DMS53 treated with DMSO at 0.1 percent for 48 hours (cell line): ENCODE data around the gene KBTBD8.

Source experiments
- DNase-seq: peaks from one replicate; lab custom pipeline; 2025; ENCODE audit not compliant: unreplicated experiment; lab: John Stamatoyannopoulos, UW

Gene KBTBD8, protein sequence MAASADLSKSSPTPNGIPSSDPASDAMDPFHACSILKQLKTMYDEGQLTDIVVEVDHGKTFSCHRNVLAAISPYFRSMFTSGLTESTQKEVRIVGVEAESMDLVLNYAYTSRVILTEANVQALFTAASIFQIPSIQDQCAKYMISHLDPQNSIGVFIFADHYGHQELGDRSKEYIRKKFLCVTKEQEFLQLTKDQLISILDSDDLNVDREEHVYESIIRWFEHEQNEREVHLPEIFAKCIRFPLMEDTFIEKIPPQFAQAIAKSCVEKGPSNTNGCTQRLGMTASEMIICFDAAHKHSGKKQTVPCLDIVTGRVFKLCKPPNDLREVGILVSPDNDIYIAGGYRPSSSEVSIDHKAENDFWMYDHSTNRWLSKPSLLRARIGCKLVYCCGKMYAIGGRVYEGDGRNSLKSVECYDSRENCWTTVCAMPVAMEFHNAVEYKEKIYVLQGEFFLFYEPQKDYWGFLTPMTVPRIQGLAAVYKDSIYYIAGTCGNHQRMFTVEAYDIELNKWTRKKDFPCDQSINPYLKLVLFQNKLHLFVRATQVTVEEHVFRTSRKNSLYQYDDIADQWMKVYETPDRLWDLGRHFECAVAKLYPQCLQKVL

DNA sequence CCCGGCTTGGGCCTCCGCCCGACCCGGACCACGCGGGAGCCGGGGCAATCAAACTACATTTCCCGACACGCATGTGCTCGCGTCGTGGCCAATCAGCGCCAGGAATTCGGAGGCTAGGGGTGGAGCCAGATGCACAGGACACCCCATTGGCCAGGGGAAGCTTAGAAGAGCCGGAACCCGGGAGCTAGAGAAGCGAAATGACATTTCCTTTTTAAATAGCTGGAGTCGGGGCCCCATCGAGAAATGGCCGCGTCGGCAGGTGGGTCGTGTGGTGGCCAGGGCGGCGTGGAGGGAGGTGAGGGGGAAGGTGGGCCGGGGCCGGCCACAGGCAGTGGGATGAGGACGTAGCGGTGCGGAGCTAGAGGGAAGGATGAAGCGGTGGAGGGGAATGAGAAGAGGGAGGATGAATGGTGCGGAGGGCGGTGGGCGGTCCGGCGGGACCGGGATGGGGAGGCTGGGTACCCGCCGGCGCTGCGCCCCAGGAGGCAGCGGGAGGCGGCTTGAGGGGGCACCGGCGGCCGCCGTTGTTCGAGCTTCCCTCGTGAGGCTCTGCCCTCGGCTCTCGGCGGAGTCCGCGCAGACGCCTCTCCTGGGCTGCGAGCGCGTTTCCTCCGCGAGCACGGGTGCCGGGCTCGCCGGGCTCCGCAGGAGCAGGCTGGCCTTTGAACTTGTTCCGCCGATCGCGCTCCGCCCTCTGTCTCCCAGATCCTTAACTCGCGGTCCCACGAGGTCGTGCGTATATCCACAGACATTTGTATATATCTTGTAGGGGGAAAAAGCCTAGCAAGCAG lies at the start of gene KBTBD8:
KBTBD8 (plus strand) TSS at position 195 of the 791 bp plus-strand sequence; CDS start at position 244, 49 bp downstream.
- peak; percentile 71 for DNase-seq

DNA sequence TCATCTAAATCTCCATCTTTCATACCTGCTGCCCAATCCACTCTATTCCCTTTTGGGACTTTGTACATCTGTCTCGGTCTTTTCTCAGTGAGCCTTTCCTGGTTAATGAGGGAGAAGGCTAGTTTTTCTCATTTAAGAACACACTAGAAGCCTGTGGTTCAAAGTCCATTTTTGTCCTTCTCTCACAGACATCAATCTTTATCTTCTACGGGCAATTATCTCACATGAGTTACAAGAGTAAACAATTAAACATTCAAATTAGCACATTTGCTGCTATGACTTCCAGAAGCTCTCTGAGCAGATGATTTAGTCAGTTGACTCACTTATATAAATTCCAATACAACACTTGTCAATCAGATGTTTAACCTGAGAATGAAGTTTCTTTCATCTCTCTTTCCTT lies 49.3 kb upstream of the KBTBD8 start:
- DNase-seq: no peak

DNA sequence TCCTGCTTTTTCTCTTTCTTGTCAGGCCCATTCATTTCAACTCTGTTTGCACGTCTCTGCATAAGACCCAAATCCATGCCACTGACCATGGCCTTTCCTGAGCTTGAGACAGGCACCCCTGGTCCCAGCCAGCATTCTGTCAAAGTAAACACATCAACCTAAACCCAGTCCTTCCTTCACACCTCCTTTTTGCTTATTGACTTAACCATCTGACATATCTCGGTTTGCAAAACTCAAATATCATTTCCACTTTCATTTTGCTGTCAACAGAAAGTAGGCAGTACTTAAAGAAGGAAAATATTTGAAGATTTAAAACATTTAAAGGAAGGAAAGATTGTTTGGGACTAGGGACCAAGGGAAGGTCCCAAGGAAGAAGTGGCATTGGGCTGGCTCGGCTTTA lies 48.2 kb upstream of the KBTBD8 start:
- no peak for DNase-seq

DNA sequence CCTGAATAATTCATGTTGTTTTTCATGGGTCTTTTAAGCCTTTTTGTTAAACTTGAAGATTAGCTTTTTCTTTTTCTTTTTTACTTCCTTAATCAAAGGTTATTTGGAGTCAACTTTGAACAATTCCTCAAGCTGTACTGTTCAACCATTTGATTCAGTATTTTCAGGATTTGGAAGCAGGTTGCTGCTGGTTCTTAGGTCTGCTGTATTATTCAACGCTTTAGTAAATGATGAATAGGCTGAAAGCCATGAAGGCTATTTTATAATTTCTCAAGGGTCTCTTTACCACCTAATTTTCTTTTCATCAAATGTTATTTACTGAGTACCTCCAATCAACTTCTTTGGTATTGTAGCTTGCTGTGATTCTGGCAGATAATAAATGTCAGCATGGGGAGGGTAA lies 45.8 kb upstream of the KBTBD8 start:
- no peak for DNase-seq

DNA sequence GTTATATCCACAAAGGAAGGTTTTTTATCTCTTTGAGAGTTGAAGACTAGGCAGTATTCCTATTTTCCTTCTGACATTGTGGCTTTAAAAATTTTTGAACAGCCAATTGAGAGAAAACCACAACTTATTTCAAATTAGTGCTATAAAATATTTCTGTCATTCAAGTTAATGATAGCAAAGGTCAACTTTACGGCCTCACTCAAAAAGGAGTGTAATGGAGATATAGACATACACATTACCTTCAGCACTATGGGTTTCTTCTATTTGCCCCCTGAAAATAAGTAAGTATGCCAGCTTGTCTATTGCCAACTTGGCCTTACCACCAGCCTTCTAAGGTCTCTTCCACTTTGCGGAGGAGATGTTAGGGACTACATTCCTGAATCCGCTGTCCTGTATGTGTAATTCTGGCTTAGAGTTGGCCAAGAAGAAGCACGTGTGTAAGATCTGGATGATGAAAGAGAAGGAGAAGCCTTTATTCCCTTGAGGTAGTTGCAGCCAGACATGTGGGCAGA lies 44.1 kb upstream of the KBTBD8 start:
- DNase-seq: no peak

DNA sequence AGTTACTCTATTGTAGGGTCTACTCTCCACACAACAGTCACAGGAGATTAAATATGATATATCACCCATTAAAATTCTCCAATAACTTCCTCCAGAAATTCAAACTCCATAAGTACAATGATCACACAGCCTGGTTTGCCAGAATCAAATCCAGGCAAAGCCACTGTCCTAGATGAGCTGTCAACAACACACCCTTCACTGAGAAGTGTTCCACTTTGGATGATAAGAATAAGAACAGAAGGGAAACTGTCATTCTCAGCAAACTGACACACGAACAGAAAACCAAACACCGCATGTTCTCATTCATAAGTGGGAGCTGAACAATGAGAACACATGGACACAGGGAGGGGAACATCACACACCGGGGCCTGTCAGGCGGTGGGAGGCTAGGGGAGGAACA lies 41.4 kb upstream of the KBTBD8 start:
- DNase-seq: no peak

DNA sequence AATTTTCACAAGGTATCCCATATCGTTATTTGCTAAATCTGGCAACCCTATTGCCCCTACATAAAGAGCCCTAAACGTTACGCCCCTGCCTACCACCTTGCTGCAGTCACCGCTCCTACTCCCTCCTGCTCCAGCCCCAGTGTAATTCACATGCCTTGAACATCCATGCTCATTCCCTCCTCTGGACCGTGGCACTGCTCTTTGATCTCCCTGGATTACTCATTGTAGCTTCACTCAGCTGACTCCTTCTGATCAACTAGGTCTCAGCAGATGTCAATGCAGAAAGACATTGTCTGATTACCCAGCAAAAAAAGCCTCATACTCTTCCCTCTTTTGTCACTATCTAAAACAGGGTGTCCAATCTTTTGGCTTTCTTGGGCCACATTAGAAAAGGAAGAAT lies 40.7 kb upstream of the KBTBD8 start:
- no peak for DNase-seq

DNA sequence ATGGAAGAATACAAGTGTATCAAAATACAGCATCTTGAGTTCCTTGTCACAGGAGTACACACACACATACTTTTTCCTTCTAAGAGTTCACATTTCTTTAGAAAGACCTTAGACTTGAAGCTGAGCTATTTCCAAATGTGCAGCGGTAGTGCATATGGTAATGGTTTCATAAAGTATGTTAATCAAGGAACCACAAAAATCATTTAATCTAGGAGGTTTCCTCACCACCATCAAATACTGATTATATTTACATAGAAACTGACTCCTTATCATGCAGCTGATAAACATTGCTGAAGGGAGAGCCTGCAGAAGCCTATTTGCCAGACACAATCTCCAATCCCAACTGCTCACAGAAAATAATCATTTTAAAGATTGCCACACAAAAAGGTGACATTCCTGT lies 40.0 kb upstream of the KBTBD8 start:
- no peak for DNase-seq

DNA sequence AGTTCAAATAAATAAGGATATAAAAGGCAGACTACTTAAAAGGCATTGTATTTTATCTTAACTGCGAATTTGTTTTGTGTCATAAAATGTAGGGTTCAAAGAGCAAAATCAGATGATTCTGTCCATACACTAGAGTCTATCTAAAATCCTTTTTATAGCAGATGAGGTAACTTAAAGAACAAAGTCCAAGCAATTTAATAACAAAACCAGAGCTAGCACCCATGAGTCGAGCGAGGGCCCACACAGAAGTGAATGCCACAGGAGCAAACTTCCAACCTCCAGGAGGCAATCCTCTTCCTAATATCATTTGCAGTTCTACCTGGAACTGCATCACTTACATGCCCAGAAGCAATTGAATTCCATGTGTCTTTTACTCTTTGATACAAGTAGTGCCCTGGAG lies 35.4 kb upstream of the KBTBD8 start:
- no peak for DNase-seq

DNA sequence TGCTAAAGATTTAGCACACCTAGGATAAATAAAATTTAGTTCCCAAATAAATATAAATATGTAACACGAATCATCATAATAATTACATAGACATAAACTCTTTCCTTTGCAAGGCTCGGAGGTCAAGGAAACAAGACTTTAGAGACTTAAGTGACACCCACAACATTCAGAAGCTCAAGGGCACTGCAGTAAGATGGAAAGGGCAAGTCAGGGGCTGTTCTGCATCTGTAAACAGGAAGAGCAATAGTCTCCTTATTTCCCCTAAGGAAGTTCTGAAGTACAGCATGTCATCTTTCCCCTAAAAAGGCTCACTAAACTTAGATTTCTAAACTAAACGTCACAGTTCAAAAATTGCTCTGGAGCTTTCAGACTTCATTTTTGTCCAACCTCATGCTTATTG lies 26.9 kb upstream of the KBTBD8 start:
- no peak for DNase-seq

DNA sequence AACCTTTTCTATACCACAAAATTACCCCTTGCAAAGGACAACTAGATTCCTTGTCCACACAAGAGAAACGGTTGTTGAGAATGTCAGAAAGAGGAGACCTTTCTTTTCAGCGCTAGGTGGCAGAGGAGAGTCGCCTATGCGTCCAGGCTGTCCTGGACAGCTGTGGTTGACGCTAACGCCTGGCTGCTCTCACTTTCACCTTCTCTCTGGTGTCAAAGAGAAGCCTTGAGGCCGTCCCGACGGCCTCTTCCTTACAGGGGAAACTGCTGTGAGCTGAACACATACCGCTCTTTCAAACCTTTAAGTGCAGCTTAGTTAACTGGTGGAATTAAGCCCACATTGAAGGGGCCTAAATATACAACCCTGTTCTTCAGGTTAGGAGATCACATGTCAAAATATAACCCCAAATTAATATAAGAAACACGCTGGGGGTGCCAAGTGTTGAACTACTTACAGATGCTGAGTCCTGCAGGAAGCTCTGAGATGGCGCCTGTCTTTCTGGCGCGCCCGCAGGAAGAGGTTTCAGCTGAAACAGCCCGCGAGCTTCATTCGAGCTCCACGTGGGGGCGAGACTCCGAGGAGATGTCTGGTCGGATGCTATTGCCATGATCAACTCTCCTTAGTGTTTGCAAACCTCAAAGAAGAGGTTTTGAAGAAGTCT lies 26.1 kb upstream of the KBTBD8 start:
- peak; percentile 45 for DNase-seq

DNA sequence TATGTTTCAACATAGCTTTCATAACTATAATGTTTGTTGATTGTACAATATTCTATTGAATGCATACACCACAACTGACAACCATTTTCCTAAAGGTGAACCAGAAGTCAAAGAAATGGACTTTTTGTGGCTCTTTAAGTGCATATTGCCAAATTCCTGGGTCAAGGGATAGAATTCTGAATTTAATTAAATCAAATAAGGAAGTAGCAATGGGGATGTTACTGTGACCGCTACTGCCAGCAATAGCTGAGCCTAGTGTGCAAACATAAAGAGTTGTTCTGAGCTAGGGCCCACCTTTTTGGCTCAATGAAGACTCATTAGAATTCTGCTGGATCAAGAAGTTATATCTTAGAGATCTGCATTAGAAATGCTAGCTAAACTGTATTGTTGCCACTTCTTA lies 17.3 kb upstream of the KBTBD8 start:
- no peak for DNase-seq

DNA sequence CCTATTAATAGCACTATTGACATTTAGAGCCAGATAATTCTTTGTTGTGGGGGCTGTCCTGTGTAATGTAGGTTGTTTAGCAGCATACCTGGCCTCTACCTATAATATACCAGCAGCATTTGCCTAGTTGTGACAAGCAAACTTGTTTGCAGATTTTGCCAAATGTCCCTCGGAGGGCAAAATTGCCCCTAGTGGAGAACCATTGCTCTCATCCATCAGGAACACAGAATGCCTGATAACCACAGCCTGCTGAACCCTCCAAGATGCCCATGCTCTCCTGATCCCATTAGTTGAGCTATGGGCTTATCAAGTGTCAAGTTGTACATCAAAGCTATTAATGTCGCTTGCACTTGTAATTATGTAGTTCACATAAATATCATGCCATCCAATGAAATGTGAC lies 15.0 kb upstream of the KBTBD8 start:
- DNase-seq: no peak

DNA sequence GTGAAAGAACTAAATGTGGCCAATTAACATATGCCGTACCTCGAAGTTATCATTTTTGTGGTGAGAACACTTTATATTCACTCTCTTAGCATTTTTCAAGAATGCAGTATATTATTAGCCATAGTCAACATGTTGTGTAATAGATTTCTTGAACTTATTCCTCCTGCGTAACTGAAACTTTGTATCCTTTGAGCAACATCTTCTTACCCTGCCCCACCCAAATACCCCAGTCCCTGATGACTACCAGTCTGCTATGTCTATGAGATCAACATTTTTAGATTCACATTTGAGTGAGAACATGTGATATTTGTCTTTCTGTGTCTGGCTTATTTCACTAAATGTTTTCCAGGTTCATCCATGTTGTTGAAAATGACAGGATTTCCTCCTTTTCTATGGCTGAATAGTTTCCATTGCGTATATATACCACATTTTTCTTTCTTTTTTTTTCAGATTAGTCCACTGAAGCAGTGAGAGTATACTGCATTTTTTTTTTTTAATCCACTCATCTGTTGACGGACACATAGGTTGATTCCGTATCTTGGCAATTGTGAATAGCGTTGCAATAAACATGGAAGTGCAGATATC lies 12.7 kb upstream of the KBTBD8 start:
- DNase-seq: no peak

DNA sequence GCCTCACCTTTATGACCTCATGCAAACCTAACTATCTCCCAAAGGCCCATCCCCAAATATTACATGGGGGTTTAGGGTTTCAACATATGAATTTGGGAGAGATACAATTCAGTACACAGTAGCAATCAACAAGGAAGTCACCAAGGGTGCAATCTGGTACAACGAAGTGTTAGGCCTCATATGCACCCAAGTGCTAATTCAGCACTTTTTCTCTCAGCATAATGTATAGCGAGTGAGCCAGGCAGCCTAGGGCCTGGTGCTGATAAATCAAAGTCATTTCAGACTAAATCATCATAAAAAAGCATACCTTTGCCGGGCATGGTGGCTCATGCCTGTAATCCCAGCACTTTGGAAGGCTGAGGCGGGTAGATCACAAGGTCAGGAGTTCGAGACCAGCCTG lies 11.7 kb upstream of the KBTBD8 start:
- DNase-seq: no peak

DNA sequence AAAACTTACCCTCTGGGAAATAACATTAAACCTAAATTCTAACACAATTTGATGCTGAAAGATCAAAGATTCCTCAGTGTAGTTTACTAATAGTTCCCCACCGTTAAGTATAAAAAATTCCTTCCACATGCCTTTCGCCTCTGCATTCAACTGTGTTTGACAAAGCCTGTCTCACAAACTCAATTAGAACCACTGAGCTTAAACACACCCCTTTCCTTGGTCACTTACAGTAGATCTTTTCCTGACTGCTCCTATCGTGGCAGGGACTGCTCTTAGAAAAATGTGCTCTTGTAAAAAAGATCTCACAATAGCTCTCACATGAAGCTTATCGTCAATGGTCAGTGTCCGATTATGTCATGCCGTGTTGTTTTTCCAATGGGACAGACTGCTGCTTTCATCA lies 8.9 kb upstream of the KBTBD8 start:
- no peak for DNase-seq

DNA sequence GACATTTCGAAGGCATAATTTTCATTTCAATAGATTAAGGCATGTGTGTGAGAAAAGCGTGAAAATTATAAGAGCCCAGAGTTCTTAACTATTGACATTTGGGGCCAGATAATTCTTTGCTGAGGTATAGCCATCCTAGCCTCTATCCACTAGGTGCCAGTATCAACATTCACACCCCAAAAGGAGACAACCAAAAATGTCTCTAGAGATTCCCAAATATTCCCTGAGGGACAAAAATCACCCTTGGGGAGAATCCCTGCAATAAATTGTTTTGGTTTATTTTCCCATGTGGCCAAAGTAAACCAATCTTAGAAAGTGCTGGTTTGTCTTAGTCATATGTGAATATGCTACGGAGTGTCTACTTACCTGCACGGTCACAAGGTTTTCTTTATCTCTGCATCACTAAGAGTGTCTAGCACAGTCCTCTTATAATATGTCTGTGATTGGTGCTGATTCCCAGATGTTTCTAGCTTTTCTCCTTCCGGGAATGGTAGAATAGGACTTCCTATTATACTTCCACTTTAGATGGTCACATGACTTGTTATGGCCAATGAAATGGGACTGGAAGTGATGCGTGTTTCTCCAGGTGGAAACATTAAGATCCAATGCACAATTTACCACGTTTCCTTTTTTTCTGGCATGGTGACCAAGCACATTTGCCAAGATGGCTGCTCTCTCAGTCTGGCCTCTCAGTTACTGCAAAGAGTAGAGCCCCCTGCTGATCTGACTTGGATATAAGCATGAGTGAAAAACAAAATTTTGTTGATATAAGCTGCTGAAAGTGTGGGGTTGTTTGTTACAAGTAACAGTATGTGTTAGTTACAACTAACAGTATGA lies 8.0 kb upstream of the KBTBD8 start:
- no peak for DNase-seq

DNA sequence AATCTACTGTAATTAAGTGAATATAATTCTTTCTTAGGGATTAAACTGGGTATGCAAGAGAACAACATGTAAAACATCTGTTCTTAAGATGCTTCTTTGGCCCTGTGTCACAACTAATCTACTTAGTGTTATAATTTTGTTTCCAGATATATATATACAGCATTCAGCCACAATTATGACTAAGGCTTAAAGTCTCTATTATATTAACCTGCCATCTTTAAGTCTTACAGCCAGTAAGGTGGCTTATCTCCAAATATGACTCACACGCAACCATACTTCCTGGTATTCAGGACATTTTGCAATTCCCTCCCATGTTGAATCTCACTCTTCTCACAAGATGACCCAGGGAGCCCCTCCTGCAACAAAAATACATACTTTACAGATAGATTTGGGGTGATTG lies 6.6 kb upstream of the KBTBD8 start:
- DNase-seq: no peak

DNA sequence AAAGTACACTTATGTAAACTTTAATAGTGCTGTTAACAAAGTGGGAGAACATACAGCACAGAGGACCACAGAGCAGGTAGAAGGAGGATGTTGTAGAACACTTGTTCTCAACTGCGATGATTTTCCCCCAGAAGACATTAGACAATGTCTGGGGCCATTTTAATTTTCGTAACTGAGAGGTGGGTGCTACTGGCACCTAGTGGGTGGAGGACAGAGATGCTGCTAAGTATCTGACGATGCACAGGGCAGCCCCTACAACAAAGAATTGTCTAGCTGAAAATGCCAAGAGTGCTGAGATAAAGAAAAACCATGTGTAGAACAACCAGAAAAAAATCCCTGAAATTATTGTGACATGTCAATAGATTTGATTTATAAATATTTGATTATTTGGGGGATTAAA lies 5.0 kb upstream of the KBTBD8 start:
- no peak for DNase-seq

DNA sequence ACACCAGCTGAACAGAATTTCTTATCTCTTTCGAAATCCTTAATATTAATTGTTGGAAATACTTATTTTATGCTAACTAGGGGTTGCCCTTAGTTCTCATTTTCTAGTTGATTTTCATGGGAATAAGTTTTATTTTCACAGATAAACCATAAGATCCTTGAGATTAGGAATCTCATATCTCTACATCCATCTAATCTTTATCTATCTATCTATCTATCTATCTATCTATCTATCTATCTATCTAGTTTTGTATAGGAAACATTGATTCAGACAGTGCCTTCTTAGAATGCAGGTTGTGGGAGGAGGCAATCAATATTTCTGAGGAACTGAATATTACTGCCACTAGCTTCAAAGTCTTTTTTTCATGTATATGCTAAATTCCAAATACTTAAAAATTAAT lies 3.5 kb upstream of the KBTBD8 start:
- DNase-seq: no peak
